Left lung (tissue), 10 donors: ENCODE measurements around the gene SCD5. TPM values are rescaled to one million over a fixed set of nuclear protein-coding genes. Genes with fewer than 3 reads are reported as not detected.

Source experiments
- ATAC-seq: fragments of 200-7000 bp; cut with Tn5 transposase; one replicate; pipeline ENCODE4 v1.9.1; 2020; ENCODE audit warnings: moderate library complexity
- DNase-seq, 4 donors: peaks; one replicate each; pipeline ENCODE4 v3.0.0-alpha.2; 2013 to 2020
- H3K27ac ChIP-seq, 2 donors: fragments of 200-600 bp; sonication (generic) in 1 of 2; one replicate each; pipeline versions ENCODE4 v1.5.0 to v1.8.0; 2020 to 2021
- H3K27me3 ChIP-seq, 2 donors: fragments of 200-600 bp; sonication (generic) in 1 of 2; one replicate each; pipeline versions ENCODE4 v1.5.0 to v1.8.0; 2020 to 2021
- H3K36me3 ChIP-seq, 2 donors: fragments of 200-600 bp; sonication (generic) in 1 of 2; one replicate each; pipeline versions ENCODE4 v1.5.0 to v1.8.0; 2020 to 2021
- H3K4me1 ChIP-seq, 2 donors: fragments of 200-600 bp; one replicate each; pipeline ENCODE4 v1.8.0; 2021
- H3K4me3 ChIP-seq, 2 donors: fragments of 200-600 bp; sonication (generic) in 1 of 2; one replicate each; pipeline versions ENCODE4 v1.5.0 to v1.8.0; 2020 to 2021; ENCODE audit warnings: mild to moderate bottlenecking in 1 of 2
- H3K9me3 ChIP-seq, 2 donors: fragments of 200-600 bp; sonication (generic) in 1 of 2; one replicate each; pipeline versions ENCODE4 v1.5.0 to v1.8.0; 2020 to 2021
- CTCF ChIP-seq, 2 donors: fragments of 200-600 bp; sonication (generic) in 1 of 2; IDR thresholded peaks; one replicate each; pipeline versions ENCODE4 v1.5.0 to v1.8.0; 2021; ENCODE audit warnings: antibody characterized with exemption in 2 of 2
- intact Hi-C, 2 donors: fragments of 100-400 bp; cut with DNase I; formaldehyde crosslinking; loops; one replicate each; pipeline versions ENCODE4 v1.11.2 to v1.14.2; 2022
- polyA plus RNA-seq, 6 donors: library from polyadenylated mRNA; unstranded; fragments of 120-200 nt; gene quantifications; one replicate each; pipeline ENCODE4 v1.2.1, GENCODE V29; 2013; ENCODE audit not compliant: insufficient read length in 6 of 6
- total RNA-seq, 2 donors: library from RNA; stranded (reverse); fragmentation: NEBNext Ultra II Directional; extraction: Animal tissue kit (Norgen Biotek cat#: 25700); gene quantifications; one replicate each; pipeline ENCODE4 v1.2.1, GENCODE V29; 2021
- donor health status: DM: no; HTN: yes; CAD: no.
- donor health status: DM: no; HTN: no; CAD: no.

SCD5 gene
- total and polyA plus RNA-seq, 8 donors: 12.5 to 41.1 (median 35.0) TPM

- H3K27me3 ChIP-seq: no peaks in the 10 kb centered on the region
- H3K27ac ChIP-seq: no peak overlapping the region
- intact Hi-C loops: no loop called here
- no peak for DNase-seq
- H3K4me3 ChIP-seq: no peak overlapping the region
- ATAC-seq: no peak
- no peaks in the 10 kb centered on the region for H3K4me1 ChIP-seq
- no peak for TF ChIP-seq CTCF (IDR thresholded peaks at IDR 0.05)
- H3K9me3 ChIP-seq: no peaks in the 10 kb centered on the region
- no peaks in the 10 kb centered on the region for H3K36me3 ChIP-seq
Observed at GRCh38 chr4:82611527-82611926, 187.1 kb downstream of the SCD5 start.

- Histone ChIP-seq H3K36me3 (no peaks in the 10 kb centered on the region), H3K4me3 (no peak overlapping the region), H3K27ac (no peak overlapping the region), H3K27me3 (no peaks in the 10 kb centered on the region), H3K9me3 (no peaks in the 10 kb centered on the region), H3K4me1 (no peaks in the 10 kb centered on the region)
- intact Hi-C loops: no loop called here
- ATAC-seq: no peak
- no peak for TF ChIP-seq CTCF (IDR thresholded peaks at IDR 0.05)
- DNase-seq: no peak
Observed at GRCh38 chr4:82610041-82610440, 188.6 kb downstream of the SCD5 start.

- Histone ChIP-seq H3K27me3 (no peaks in the 10 kb centered on the region), H3K4me1 (no peaks in the 10 kb centered on the region), H3K9me3 (no peaks in the 10 kb centered on the region), H3K36me3 (no peaks in the 10 kb centered on the region), H3K27ac (no peak overlapping the region), H3K4me3 (no peak overlapping the region)
- no peak for TF ChIP-seq CTCF (IDR thresholded peaks at IDR 0.05)
- ATAC-seq (no peak), DNase-seq (no peak)
- intact Hi-C loops: no loop called here
Observed at GRCh38 chr4:82606622-82607021, 192.0 kb downstream of the SCD5 start.

DNA sequence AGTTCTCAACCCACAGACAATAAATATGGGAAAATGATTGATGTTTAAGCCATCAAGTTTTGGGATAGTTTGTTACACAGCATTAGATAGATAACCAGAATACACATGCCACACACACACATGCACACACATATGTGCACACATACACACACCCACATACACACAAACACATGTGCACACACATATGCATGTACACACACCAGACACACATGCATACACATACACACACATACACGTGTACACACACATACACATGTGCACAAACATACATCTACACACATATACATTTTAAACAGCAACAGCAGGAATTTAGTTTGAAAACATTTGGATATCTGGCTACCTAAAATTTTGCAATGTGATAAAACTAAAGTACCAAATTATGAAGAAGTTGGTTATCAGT, 194.1 kb downstream of the SCD5 start:
- Histone ChIP-seq H3K27ac (no peak overlapping the region), H3K36me3 (no peaks in the 10 kb centered on the region), H3K4me1 (no peaks in the 10 kb centered on the region), H3K9me3 (no peaks in the 10 kb centered on the region), H3K4me3 (no peak overlapping the region), H3K27me3 (no peaks in the 10 kb centered on the region)
- DNase-seq: no peak
- intact Hi-C loops: no loop called here
- TF ChIP-seq CTCF (IDR thresholded peaks at IDR 0.05): no peak
- no peak for ATAC-seq

DNA sequence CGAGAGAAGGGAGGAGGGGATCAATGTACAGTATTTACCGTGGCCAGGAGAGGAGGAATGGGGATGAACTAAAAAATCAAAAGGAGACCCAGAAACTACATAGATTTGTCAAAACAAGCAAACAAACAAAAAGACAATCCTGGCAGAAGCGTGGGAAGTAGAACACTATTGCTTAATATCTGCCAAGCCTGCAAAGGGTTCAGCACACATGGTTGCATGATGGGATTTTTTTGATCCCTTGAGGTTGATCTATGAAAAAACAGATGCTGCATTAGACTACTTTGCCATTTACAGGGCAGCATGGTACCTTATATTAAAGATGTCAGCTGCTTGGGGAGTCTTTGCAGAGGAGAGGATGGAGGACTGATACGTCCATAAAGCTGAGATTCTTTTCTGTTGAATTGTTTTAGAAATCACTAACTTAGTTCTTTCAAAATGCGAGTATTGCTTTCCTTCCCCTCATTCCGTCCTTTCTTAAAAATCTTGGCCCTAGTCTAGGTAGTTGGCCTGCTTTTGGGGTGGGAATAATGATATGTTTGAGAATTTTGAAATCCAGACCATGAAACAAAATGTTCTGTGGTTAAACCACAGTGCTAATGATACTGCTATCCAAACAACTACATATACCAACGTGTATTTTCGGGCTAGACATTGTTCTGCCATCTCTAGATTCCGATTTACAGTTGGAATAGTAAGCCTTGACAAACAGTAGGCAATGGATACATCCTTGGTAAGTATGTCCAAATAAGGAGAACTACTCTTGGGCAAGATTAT, 197.2 kb downstream of the SCD5 start:
- Histone ChIP-seq H3K27ac (no peak overlapping the region), H3K4me3 (no peak overlapping the region), H3K27me3 (no peaks in the 10 kb centered on the region), H3K9me3 (no peaks in the 10 kb centered on the region), H3K36me3 (no peaks in the 10 kb centered on the region), H3K4me1 (no peaks in the 10 kb centered on the region)
- ATAC-seq (no peak), DNase-seq (no peak)
- TF ChIP-seq CTCF (IDR thresholded peaks at IDR 0.05): no peak
- intact Hi-C loops: no loop called here
